Right lobe of liver (tissue), 4 donors: ENCODE results near the gene GFER.

Experiments
- POLR2A ChIP-seq: fragments of 450-650 bp; IDR thresholded peaks from one replicate; pipeline ENCODE4 v1.6.1; 2017; ENCODE audit warnings: antibody characterized with exemption, mild to moderate bottlenecking
- TF ChIP-seq, protein P1 (sequence below), 4 donors: fragments of 200-600 bp in 3 of 4; fragments of 450-650 bp in 1 of 4; IDR thresholded peaks; one replicate each; pipeline versions ENCODE4 v1.5.1 to v1.8.0; 2016 to 2022; ENCODE audit warnings: antibody characterized with exemption in 4 of 4, mild to moderate bottlenecking in 2 of 4
- donor health status: DM: no; HTN: no; CAD: no.
- donor health status: DM: no; HTN: no; CAD: no.
- donor health status: DM: no; HTN: yes; CAD: no.

DNA sequence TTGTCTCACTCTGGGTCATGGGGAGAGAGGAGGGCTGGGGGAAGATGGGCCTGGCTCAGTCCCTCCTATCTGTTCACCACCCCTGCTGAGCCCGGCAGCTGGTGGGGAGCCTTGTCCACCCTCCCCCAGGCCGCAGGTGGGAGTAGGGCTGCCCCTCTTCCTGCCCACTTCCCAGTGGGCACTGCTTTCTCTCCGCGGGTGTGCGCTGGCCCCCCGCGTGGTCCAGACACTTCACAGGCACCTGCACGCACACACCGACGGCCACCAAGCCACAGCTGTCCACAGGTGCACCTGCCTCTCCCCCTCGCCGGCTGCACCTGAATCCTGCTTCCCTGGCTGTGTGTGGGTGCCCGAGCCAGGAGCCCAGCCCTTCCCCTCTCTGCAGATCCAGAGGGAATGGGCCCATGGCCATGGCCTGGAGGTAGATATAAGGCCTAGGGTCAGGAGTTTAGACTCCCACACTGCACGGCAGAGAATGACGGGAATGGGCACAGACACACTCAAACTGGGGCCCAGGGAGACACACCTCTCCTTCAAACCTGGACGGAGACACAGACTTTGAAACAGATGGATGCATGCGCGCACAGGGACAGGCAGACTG lies 44.7 kb downstream of the GFER start:
- TF ChIP-seq POLR2A = no peak
- TF ChIP-seq, protein P1, sequence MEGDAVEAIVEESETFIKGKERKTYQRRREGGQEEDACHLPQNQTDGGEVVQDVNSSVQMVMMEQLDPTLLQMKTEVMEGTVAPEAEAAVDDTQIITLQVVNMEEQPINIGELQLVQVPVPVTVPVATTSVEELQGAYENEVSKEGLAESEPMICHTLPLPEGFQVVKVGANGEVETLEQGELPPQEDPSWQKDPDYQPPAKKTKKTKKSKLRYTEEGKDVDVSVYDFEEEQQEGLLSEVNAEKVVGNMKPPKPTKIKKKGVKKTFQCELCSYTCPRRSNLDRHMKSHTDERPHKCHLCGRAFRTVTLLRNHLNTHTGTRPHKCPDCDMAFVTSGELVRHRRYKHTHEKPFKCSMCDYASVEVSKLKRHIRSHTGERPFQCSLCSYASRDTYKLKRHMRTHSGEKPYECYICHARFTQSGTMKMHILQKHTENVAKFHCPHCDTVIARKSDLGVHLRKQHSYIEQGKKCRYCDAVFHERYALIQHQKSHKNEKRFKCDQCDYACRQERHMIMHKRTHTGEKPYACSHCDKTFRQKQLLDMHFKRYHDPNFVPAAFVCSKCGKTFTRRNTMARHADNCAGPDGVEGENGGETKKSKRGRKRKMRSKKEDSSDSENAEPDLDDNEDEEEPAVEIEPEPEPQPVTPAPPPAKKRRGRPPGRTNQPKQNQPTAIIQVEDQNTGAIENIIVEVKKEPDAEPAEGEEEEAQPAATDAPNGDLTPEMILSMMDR (IDR thresholded peaks at IDR 0.05) = no peak
